HG03457 (cell line): ENCODE measurements around the gene TTC16.
"Not testable (repeated sequence)": the region's sequence is repeated elsewhere in the genome, so short reads cannot be mapped to it uniquely, and the experiment has no call there.

Source experiments
- ATAC-seq: cut with Tn5 transposase; IDR thresholded peaks from one replicate; pipeline ENCODE4 v1.9.1; 2021; ENCODE audit warnings: moderate number of reproducible peaks; ENCODE audit not compliant: unreplicated experiment

TTC16 gene

DNA sequence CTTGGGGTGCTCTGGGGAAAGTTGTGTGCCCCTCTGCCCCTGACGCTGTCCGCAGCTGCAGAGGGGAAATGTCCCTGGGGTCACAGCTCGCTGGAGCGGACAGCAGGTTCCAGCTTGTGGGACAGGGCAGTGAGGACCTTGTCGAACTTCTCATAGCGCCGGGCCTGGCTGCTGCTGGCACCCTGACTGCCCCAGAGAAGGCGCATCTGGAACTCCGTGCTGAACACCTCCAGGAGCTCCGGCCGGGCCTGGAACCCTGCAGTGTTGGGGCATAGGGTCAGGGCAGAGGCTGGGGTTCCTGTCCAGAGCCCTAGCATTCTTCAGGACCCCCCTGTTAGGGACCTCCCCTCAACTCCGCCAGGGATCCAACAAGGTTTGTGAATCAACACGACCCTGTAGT is 22.8 kb downstream of the TTC16 start:
- ATAC-seq, result no peak

DNA sequence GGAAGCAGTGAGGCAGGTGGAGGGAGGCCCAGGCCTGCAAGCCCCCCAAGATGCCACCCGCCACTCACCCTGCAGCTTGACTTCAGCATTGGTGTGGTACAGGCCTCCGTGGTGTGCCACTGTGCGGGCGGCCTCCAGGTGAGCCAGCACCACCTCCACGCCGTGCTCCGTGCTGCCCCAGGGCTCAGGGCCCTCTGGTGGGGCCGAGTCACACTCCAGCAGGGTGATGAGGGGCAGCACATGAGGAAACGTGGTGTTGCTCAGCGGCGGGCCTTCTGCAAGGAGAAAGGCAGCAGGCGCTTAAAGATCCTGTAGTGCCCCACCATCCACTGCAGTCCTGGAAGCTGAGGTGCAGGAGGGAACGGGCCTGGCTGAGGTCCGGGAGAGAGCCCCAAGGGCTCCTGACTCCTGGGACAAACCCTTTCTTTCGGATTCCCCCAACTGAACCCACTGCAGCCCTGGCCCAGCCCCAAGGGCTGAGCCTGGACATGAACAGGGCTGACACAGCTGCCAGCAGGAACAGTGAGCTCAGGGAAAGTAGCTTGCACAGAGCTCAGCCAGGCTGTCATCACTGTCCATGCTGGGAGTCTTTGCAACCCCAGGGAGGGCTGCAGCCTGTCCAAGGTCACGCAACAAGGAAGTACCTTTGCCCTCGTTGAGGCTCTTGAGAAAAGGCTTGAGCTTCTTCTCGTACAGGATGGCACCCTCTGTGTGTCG is 23.9 kb downstream of the TTC16 start:
- no peak for ATAC-seq

DNA sequence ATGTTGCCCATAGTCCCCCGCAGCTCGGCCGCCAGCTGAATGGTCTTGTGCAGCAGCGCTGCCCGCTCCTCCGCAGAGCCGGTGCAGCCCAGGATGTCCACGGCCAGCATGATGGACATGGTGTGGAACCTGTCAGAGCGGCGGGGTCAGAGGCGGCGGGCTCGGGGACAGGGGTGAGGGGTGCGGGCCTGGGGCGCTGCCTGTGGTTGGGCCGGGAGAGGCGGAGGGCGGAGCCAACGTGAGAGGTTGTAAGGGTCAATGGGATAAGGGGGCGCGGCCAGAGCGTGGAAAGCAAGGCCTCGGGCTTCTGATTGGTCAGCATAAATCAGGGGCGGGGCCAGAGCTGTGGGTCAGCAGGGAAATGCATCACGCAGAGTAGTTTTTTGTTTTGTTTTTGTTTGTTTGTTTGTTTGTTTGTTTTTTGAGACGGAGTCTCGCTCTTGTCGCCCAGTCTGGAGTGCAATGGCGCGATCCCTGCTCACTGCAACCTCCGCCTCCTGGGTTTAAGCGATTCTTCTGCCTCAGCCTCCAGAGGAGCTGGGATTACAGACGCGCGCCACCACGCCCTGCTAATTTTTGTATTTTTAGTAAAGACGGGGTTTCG is 26.1 kb downstream of the TTC16 start:
- ATAC-seq, result no peak

DNA sequence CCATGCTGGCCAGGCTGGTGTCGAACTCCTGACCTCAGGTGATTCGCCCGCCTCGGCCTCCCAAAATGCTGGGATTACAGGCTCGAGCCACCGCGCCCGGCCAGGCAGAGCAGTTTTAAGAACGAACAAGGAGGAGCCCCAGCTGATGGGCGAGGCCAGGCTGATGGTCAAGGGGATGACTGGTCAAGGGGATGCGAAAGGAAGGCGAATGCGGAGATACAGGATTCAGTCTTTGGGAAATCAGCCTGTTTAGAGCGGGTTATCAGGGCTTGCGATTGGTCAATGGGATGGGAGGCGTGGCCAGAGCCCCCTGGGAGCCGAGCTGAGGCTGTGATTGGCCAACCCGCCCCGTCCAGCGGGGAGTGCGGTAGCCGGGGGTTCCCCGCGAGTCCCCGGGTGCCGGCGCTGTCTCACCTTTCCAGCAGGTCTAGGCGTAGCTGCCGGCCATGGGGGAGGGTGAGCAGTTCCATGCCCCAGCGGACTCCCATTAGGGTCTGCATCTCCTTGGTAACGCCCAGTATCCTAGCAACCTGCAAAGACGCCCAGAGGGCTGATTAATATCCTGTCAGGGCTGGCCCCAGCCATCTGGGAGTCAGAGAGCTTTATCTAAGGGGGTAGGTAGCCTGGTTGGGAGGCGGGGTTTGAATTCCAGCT is 26.7 kb downstream of the TTC16 start:
- ATAC-seq, result no peak

GRCh38 chr9:127744398-127745110 is 28.7 kb downstream of the TTC16 start:
- no peak for ATAC-seq

DNA sequence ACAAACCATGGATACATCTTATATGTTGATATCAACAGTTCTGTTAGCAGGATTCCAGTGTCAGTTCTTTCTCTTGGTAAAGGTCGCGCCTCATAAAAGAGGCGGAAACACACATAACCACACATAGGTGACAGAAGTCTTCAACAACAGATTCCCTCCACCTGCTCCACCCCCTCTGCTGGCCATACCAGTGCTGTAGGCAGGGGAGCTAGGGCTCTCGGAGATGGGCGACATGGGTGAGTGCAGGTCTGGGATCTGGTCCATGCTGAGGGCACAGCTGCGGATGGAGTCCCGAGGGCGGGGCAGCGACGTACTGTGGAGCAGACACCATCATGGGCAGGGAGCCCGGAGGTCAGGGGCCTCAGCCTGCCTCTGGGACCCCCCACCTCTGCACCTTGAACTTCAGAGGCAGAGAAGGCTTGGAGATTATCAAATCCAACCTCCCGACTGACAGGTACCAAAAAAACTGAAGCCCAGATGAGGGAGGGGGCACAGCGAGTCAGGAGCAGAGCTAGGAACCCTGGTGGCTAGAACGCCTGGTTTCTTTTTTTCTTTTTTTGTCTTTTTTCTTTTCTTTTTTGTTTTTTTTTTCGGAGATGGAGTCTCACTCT is 31.2 kb downstream of the TTC16 start:
- ATAC-seq, result no peak

DNA sequence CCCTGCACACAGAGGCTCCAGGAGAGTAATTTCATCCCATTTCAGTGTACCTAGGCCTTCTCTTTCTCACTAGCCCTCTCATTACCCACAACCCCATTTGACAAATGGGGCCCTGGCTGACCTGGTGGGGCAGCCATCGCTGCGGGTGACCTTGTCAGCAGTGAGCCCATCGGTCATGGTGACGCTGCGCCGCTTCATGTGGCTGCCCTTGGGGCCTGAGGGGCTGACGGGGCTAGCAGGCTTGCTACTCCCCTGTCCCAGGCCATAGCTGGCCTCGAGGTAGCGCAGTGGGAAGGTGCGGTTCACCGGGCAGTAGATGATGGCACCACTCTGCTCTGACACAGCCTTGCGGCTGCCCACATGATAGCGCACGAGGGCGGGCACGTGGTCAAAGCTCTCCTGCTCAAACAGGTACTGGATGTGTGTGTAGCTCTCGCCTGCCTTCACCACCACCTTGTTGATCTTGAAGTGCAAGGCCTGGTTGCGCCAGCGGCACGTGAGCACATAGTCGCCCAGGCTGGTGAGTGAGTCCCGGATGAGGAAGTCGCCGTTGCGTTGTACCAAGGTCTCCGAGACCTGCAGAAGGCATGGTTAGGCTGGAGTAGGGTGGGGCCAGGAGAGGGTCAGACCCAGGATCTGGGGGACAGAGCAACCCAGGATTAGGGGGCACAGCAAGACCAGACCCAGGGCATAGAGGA is 33.4 kb downstream of the TTC16 start:
- ATAC-seq, result no peak

DNA sequence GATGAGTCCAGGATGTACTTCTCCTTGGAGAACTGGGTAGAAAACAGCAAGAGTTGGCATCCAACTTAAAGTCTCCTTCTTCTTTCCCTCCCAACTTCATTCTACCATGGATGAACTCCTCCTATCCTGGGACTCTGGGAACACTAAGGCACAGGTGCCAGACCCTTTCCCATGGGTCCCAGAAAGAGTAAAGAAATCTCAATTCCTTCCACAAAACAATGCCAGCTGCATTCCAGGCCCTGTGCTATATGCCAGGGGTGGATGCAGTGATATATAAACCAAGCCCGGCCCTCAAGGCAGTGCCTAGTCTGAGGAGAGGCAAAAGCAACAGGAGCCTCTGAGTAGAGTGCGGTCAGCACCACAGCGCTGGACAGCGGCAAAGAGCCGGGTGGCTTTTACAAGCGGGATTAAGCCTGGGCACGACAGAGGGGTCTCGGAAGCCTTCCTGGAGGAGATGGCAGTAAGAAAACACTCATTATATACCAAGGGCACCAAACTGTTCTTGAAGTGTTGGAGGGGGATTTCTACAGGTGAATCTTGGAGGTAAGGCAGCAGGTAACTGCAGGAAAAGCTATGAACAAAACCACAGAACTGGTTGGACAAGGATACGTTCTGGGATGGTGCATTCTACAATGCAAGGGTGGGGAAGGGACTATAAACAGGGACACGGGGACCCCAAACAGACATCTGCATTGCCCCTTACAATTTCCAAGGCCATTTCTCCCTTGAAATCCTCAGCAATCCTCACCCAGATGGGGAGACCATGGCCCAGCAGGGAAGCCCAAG is 35.6 kb downstream of the TTC16 start:
- no peak for ATAC-seq

- ATAC-seq, result no peak
Observed at GRCh38 chr9:127753148-127753547, 37.3 kb downstream of the TTC16 start.

DNA sequence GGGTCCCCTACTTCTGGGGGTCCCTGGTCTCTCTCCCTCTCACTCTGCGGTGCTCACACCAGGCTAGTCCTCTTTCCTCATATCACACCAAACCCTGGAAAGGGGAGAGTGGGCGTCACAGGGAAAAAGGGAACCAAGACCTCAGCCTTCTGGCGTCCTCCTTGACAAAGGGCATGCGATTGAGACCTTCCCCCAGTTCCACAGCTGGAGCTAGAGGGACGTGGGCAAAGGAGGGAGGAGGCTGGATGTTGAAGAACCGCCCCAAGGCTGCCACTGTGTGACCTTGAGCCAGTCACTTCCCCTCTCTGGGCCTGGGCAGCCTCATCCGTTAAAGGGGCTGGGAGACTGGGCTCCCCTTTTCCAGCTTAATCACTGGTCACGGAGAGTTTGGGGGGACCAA is 37.7 kb downstream of the TTC16 start:
- no peak for ATAC-seq

GRCh38 chr9:127754099-127755060 is 38.5 kb downstream of the TTC16 start:
- no peak for ATAC-seq

DNA sequence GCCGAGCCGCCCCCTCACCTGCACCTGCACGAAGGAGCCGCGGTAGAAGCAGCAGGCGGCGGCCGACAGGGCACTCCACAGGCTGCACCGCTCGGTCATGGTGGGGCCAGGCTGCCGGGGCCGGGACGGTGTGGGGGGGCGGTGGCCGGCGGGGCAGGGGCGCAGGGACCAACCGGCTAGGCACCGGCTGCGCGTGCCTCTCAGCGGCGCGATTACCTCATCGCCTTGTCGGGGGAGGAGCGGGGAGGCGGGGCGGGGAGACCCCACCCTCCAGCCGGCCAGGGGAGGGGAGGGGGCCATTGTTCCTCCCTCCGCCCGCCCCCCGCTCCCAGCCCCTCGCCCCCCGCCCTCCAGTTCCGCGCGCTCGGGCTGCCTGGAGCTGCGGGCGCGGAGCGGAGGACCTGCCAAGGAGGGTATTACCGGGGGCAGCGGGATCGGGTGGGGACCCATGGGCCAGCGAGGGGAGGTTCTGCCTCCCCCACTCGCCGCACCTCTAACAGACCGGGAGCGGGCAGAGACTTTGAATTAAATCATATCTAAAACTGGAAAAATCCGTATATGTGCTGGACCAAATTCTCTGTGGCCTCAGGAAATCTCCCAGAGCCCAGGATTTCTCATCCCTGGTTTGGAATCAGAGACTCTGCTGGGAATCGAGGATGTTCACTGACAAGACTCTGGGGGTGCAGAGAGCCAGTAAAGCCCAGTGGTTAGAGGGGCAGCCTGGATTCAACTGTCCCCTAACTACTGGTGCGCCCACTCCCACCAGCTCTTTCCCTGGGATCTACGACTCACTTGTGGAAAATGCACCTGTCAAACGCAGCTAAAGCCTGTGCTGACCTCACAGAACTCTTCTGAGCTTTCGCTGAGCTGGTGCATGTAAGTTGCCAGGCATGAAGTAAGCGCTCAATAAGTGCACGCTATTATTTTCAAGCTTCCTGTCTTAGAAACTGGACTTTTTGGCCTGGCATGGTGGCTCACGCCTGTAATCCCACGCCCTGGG is 39.5 kb downstream of the TTC16 start:
- no peak for ATAC-seq

- no peak for ATAC-seq
Observed at GRCh38 chr9:127756233-127756632, 40.4 kb downstream of the TTC16 start.

DNA sequence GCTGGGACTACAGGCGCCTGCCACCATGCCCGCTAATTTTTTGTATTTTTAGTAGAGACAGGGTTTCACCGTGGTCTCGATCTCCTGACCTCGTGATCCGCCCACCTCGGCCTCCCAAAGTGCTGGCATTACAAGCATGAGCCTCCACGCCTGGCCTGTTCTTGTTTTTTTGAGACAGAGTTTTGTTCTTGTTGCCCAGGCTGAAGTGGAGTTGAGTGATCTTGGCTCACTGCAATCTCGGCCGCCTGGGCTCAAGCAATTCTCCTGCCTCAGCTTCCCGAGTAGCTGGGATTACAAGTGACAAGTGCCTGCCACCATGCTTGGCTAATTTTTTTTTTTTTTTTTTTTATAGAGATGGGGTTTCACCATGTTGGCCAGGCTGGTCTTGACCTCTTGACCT is 40.9 kb downstream of the TTC16 start:
- not testable (repeated sequence) for ATAC-seq

GRCh38 chr9:127758843-127759242 is 43.0 kb downstream of the TTC16 start:
- no peak for ATAC-seq

DNA sequence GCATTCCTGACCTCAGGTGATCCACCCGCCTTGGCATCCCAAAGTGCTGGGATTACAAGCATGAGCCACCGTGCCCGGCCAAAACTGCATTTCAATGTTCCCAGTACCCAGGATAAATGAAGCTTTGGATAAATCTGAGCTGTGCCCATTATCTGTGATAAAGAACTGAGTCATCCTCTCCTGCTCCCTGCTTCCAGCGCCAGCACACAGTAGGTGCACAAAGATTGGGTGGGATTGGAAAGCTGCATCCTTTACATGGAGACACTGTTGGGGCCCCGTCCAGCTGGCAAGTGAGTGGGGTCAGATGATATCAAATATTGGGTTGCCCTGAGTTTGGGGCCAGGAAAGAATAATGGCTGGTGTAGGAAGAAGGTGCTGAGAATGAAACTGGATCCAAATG is 45.2 kb downstream of the TTC16 start:
- ATAC-seq, result no peak

DNA sequence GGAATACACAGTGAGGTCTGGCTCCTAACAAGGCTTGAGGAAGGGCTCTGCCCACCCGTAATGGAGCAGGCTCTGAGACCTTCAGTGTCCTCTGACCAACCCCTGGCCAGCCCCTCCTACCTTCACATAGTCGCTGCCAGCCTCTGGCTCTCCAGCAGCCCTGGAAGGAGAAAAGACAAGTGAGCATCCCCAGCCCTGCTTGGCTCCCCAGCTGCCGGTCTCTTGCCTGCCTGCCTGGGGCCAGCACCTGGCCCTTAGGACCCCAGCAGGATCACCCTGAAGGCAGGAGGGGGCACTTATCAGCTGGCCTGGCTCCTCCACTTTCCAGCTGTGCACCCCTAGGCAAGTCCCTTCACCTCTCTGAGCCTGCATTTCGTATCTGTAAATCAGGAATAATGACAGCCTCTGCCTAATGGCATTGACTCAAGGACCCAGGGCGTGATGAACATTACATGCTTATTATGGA is 45.6 kb downstream of the TTC16 start:
- no peak for ATAC-seq
